Loucy (cell line): ENCODE measurements around the gene OR2L5.

ENCODE experiments used
- H2AFZ ChIP-seq: fragments of 200-600 bp; sonication (generic); 2 replicates; pipeline ENCODE4 v1.6.0; 2016; ENCODE audit warnings: antibody characterized with exemption, mild to moderate bottlenecking, low read length, moderate library complexity
- H3F3A ChIP-seq: fragments of 200-600 bp; 2 replicates; pipeline ENCODE4 v1.6.0; 2016; ENCODE audit warnings: antibody characterized with exemption, low read depth, mild to moderate bottlenecking
- H3K27me3 ChIP-seq: fragments of 200-600 bp; sonication (generic); 2 replicates; pipeline ENCODE4 v1.6.1; 2014; ENCODE audit warnings: low read length, mild to moderate bottlenecking; ENCODE audit not compliant: insufficient read depth, poor library complexity, severe bottlenecking
- H3K36me3 ChIP-seq: fragments of 200-600 bp; sonication (generic); 2 replicates; pipeline ENCODE4 v1.6.1; 2016; ENCODE audit warnings: low read length; ENCODE audit not compliant: insufficient read depth
- H3K4me1 ChIP-seq: fragments of 200-600 bp; sonication (generic); 2 replicates; pipeline ENCODE4 v1.5.1; 2014; ENCODE audit warnings: low read length, mild to moderate bottlenecking; ENCODE audit not compliant: insufficient read depth, poor library complexity, severe bottlenecking
- H3K4me2 ChIP-seq: fragments of 200-600 bp; sonication (generic); 2 replicates; pipeline ENCODE4 v1.6.0; 2014; ENCODE audit warnings: antibody characterized with exemption, low read length, low read depth, mild to moderate bottlenecking; ENCODE audit not compliant: poor library complexity, severe bottlenecking
- H3K4me3 ChIP-seq: fragments of 200-600 bp; sonication (generic); 2 replicates; pipeline ENCODE4 v1.5.1; 2014; ENCODE audit warnings: low read length, mild to moderate bottlenecking, mixed read lengths; ENCODE audit not compliant: poor library complexity, severe bottlenecking
- H3K79me2 ChIP-seq: fragments of 200-600 bp; sonication (generic); 2 replicates; pipeline ENCODE4 v1.6.1; 2014; ENCODE audit warnings: low read length; ENCODE audit not compliant: insufficient read depth
- H3K9ac ChIP-seq: fragments of 200-600 bp; sonication (generic); 2 replicates; pipeline ENCODE4 v1.6.0; 2014; ENCODE audit warnings: mild to moderate bottlenecking, low read depth, low read length, moderate library complexity; ENCODE audit not compliant: poor library complexity, severe bottlenecking
- H3K9me2 ChIP-seq: fragments of 200-600 bp; sonication (generic); replicated peaks from 2 replicates; pipeline ENCODE4 v1.6.1; 2016; ENCODE audit warnings: low read depth, low read length, mixed read lengths
- H3K9me3 ChIP-seq: fragments of 200-600 bp; sonication (generic); 2 replicates; pipeline ENCODE4 v1.6.1; 2014; ENCODE audit warnings: mild to moderate bottlenecking, antibody characterized with exemption, low read length, low read depth; ENCODE audit not compliant: insufficient read depth
- H4K20me1 ChIP-seq: fragments of 200-600 bp; sonication (generic); 2 replicates; pipeline ENCODE4 v1.6.0; 2014; ENCODE audit warnings: antibody characterized with exemption, low read length, mild to moderate bottlenecking; ENCODE audit not compliant: insufficient read depth, poor library complexity, severe bottlenecking
- EZH2phosphoT487 ChIP-seq: fragments of 200-600 bp; IDR thresholded peaks from 2 replicates; pipeline ENCODE4 v1.6.1; 2018; ENCODE audit warnings: antibody characterized with exemption, mild to moderate bottlenecking, moderate library complexity, borderline replicate concordance
- TF ChIP-seq, protein P1 (sequence below): fragments of 200-600 bp; sonication (generic); conservative IDR thresholded peaks from 2 replicates; pipeline ENCODE4 v1.5.1; 2014; ENCODE audit warnings: mild to moderate bottlenecking, antibody characterized with exemption, low read length

The OR2L5 gene

DNA sequence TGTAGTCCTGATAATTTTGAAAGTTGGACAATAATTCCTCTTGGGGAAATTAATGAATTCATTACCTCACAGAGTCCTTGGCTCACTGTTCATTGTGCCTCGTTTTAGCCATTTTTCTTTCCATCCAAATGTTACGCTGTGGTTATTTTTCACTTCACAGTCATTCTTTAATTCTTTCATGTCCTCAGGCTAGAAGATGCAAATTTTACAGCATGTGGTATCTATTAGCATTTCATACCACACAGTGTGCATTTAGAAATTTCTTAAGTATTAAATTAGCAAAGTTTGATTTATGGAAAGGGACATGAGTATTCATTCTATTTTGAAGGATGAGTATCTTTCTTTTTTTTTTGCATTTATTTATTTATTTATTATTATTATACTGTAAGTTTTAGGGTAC, 51.6 kb downstream of the OR2L5 start:
- TF ChIP-seq, protein P1, sequence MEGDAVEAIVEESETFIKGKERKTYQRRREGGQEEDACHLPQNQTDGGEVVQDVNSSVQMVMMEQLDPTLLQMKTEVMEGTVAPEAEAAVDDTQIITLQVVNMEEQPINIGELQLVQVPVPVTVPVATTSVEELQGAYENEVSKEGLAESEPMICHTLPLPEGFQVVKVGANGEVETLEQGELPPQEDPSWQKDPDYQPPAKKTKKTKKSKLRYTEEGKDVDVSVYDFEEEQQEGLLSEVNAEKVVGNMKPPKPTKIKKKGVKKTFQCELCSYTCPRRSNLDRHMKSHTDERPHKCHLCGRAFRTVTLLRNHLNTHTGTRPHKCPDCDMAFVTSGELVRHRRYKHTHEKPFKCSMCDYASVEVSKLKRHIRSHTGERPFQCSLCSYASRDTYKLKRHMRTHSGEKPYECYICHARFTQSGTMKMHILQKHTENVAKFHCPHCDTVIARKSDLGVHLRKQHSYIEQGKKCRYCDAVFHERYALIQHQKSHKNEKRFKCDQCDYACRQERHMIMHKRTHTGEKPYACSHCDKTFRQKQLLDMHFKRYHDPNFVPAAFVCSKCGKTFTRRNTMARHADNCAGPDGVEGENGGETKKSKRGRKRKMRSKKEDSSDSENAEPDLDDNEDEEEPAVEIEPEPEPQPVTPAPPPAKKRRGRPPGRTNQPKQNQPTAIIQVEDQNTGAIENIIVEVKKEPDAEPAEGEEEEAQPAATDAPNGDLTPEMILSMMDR: no peak
- no peak for TF ChIP-seq EZH2phosphoT487
- Histone ChIP-seq H3F3A (no peaks in the 10 kb centered on the region), H3K36me3 (no peaks in the 10 kb centered on the region), H3K4me3 (no peak overlapping the region), H3K79me2 (no peaks in the 10 kb centered on the region), H3K9me3 (no peaks in the 10 kb centered on the region), H3K4me2 (no peak overlapping the region), H3K9ac (no peak overlapping the region), H3K9me2 (0 out of 2 replicates have a peak, but pooled peaks cover 4% of the 10 kb centered on the region), H3K4me1 (no peaks in the 10 kb centered on the region), H2AFZ (no peak overlapping the region), H3K27me3 (no peaks in the 10 kb centered on the region), H4K20me1 (no peaks in the 10 kb centered on the region)

DNA sequence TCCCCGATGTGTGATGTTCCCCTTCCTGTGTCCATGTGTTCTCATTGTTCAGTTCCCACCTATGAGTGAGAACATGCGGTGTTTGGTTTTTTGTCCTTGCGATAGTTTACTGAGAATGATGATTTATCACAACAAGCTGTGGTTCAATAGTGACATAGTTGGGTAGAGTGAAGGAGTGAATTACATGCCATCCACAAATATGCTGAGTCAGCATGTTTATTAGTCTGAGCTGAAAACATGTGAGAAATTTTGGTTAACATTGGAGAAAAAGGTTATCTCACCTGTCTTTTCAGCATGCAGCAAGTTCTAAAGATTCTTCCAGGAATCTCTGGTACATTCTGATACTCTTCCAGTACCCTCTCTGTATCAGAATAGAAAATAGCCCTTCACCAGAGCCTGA, 52.1 kb downstream of the OR2L5 start:
- Histone ChIP-seq H3K79me2 (no peaks in the 10 kb centered on the region), H3K9me3 (no peaks in the 10 kb centered on the region), H3K27me3 (no peaks in the 10 kb centered on the region), H3K36me3 (no peaks in the 10 kb centered on the region), H3K9me2 (0 out of 2 replicates have a peak, but pooled peaks cover 4% of the 10 kb centered on the region), H3K4me1 (no peaks in the 10 kb centered on the region), H3K4me2 (no peak overlapping the region), H3K4me3 (no peak overlapping the region), H2AFZ (no peak overlapping the region), H3K9ac (no peak overlapping the region), H4K20me1 (no peaks in the 10 kb centered on the region), H3F3A (no peaks in the 10 kb centered on the region)
- TF ChIP-seq EZH2phosphoT487: no peak
- TF ChIP-seq, protein P1: no peak
